NCI-H1048 (cell line): ENCODE measurements around the gene EPB41L2.

Experiments
- DNase-seq: peaks from one replicate; lab custom pipeline; 2025; lab: John Stamatoyannopoulos, UW

Gene EPB41L2

GRCh38 chr6:130863415-130864230 is 199.4 kb downstream of the EPB41L2 start:
- DNase-seq: no peak

DNA sequence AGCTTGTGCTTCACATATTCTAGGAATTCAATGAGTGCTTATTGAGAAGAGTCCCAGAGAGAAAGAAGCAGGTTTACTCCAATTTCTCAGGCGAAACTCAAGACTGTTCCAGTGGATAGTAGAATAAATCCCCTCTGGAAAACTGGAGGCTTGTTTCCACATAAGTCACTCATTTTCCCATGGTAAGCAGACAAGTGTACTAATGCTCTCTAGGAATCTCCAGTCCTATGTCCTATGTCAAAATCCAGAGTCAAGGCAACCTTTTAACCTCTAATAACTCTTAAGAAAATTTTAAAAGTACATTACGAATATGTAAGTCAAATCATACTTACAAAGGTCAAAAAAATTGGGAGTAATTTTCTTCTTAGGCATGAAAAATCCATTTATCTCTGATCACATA is 200.7 kb downstream of the EPB41L2 start:
- no peak for DNase-seq

DNA sequence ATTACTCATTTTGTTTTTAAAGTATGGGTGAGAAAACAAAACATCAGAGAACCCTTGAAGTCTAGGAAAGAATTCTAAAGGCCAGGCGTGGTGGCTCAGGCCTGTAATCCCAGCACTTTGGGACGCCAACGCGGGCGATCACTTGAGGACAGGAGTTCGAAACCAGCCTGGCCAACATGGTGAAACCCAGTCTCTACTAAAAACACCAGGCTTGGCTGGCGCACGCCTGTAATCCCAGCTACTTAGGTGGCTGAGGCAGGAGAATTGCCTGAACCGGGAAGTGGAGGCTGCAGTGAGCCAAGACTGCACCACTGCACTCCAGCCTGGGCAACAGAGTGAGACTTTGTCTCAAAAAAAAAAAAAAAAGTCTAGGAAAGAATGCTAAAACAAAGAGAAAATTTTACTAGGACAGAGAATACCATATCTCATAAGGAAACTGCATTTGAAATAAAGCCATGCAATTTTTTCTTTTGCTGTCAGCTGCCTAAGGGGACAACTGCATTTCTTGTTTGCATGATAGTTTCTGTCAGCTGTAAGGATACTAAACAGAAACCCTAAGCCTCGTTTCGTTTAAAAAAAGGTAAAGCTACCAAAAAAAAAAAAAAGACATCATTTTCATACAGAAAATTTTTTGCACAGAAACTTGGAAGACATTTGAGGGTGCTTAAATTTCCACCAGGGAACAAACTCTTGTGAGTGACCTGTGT is 203.7 kb downstream of the EPB41L2 start:
- no peak for DNase-seq

DNA sequence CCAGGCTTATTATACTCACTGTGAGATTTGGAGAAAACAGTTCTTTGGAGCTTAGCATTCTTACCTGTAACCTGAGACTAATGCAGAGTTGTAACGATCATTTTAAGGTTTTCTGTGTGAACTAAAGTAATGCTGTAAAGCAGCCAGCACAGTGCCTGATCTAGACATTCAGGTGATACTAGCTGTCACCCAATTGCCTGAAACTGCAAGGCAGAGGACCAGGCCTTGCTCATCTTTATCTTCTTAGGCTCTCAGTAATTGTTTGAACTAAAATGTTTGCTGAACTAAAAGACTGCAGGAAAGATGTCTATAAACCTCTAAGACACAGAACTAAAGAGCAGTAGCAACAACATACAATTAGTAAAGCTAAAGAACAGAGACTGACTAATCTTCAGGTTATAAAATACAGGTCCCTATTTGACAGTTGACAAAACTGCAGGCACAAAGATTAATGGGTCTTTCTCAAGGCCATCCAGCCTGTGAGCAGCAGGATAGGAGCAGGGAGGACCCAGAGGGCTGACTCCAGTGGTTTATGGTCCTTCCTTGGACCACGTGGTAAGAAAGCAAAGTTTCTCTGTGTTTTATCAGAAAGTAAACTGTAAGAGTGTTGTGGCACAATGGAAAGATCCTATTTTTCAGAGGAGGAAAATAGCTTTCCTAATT is 204.4 kb downstream of the EPB41L2 start:
- DNase-seq: no peak

GRCh38 chr6:130858054-130858453 is 205.0 kb downstream of the EPB41L2 start:
- DNase-seq: no peak

DNA sequence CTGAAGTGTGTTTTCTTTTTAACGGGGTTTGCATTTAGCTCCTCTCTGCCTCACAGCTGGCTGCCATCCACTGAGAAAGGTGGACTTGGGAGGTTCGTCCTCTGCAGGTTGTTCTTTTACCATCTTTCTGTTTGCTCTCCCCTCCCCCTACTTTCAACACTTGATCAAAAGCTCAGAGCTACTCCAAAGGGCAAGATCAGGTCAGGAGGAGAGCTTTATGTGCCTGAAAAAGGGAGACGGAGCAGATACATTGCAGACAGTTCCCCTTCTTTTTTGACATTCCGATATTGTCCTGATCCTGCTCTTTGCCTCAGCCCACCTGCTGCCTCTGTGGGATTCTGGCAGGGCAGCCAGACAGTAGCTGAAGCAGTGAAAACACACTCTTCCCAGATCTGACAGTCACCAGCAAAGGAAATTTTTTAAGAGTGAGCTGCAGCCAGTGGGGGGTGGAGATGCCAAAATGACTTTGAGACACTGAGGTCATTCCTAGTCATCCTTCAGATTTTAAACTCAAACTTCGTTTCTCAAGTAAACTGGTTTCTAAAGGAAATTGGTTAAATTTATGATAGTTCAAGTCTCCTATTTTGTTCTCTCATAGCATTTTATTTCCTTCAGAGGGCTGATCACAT is 209.4 kb downstream of the EPB41L2 start:
- no peak for DNase-seq

GRCh38 chr6:130852844-130853554 is 210.0 kb downstream of the EPB41L2 start:
- DNase-seq: no peak

DNA sequence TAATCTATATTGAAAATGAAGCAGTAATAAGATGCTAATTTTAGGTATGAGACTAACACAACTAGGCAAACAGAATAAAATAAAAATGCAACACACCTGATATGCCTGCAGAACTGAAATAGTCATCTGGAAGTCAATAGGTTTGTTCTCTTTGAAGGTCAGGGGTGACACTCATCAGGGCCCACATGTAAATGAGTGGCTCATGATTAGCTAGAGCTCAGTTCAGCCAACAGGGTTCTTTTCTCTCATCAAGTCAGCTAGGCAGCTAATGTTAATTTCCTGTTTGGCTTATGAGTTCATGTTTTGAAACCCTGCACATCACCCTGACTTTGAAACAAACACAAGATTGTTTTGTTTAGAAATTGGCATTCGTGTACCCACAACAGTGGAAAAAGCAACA is 212.0 kb downstream of the EPB41L2 start:
- DNase-seq: no peak

- no peak for DNase-seq
These were observed 213.5 kb downstream of the EPB41L2 start for GRCh38 chr6:130849594-130849993.

GRCh38 chr6:130848945-130849344 is 214.1 kb downstream of the EPB41L2 start:
- no peak for DNase-seq

- no peak for DNase-seq
These were observed 215.8 kb downstream of the EPB41L2 start for GRCh38 chr6:130847001-130847910.

DNA sequence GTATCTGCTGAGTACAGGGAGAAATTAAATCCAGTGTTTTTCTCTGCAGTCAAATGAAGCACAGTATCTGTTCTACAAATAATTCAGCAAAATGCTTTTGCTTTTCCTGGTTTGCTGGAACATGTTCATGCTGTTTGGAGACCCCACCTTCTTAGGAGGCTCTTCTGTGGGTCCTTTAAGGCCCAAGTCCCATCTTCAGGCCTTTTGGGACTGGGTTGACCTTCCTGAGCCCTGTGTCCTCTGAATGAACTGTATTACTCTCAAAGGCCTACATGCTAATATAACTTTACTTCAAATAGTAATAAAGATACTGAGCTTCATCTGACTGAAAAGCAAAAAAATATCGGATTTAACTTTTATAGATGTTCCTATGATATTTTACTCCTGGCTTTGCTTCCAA is 216.5 kb downstream of the EPB41L2 start:
- no peak for DNase-seq

GRCh38 chr6:130843575-130844320 is 219.3 kb downstream of the EPB41L2 start:
- DNase-seq: no peak

DNA sequence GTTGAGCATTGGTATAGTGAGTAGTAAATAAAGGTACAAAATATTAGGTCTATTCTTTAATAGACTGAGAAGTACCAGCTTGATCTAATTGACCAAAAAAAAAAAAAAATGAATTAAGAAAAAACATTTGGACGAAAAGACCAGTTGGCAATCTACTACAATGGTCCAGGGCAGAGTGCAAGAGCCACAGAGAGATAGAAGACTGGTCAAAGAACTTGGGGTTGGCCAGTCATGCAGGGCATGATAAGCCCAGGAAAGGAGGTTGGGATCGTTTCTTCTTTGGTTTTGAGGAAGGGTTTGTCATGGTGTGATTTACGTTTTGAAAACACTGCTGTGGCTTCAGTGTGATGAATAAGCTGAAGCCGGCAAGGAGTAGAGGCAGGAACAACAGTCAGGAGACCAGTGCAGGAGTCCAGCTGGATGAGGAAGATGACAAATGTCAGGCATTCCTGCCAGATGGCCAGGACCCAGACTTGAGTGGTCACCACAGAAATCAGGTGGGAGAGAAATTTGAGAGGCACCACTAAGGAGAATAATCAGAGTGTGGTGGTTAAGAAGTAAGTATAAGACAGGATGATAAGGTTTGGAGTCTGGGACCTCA is 221.8 kb downstream of the EPB41L2 start:
- no peak for DNase-seq

- no peak for DNase-seq
These were observed 223.0 kb downstream of the EPB41L2 start for GRCh38 chr6:130840050-130840449.

- no peak for DNase-seq
These were observed 223.7 kb downstream of the EPB41L2 start for GRCh38 chr6:130839379-130839778.

DNA sequence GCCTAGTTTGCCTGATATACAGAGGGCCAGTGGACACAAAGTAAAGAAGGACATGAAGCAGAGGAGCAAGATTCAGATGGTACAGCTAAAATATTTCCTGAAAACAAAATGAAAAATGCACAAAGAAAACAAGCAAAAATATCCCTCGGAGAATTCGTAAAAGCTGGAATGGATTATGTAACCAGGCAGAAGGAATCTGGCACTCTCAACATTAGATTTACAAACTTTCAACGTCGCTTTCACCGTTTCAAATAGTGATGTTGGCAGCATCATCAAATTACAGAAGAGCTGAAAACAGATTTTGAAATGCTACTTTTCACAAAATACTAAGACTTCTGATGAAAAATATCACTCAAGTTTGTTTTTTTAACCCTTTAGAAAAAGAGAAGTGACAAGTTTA is 224.1 kb downstream of the EPB41L2 start:
- no peak for DNase-seq

DNA sequence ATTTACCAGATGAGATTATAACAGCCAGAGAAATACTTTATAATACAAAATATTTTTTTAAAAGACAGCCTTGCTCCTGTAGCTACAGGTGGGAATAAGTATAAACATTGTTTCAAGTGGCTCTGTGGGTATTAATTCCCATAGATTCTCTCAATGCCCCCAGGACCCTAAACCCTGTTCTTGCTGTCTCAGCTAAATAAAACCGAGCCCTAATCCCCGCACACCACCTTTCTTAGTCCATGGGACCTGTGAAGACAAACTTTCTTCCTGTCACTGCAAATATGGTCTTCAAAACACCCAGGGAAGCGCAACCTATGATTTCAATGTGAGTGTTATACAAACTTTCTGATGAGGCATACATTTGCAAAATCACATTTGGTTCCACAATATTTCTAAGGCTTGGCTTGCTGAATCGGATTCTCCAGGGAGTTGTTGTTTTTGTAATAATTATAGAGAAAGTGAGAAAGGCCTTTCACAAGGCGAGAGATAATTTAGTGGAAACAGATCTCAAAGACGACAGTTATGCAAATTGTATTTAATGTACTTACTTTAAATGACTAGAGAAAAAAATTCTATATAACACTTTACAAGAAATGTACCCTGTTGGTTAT is 224.7 kb downstream of the EPB41L2 start:
- no peak for DNase-seq

GRCh38 chr6:130837067-130837466 is 226.0 kb downstream of the EPB41L2 start:
- no peak for DNase-seq
